Liver (tissue), 9 donors: ENCODE data around the gene THRB. TPM values are rescaled to one million over a fixed set of nuclear protein-coding genes. Genes with fewer than 3 reads are reported as not detected.

Experiments
- DNase-seq: peaks from one replicate; pipeline ENCODE4 v3.0.0-alpha.2; 2017; ENCODE audit warnings: low spot score
- H3K27ac ChIP-seq, 2 donors: one replicate each; pipeline ENCODE4 v1.7.0; 2013; ENCODE audit warnings: inconsistent platforms in 2 of 2, low read length in 2 of 2, control low read depth in 1 of 2, low read depth in 1 of 2, mild to moderate bottlenecking in 1 of 2
- H3K27me3 ChIP-seq, 4 donors: one replicate each; pipeline versions ENCODE4 v1.6.1 to v1.7.0; 2013; ENCODE audit warnings: low read length in 3 of 4, inconsistent platforms in 1 of 4, mild to moderate bottlenecking in 1 of 4, moderate library complexity in 1 of 4; ENCODE audit not compliant: control insufficient read depth in 4 of 4, insufficient read depth in 4 of 4
- H3K36me3 ChIP-seq, 4 donors: one replicate each; pipeline versions ENCODE4 v1.6.1 to v1.7.0; 2013; ENCODE audit warnings: low read length in 3 of 4, mild to moderate bottlenecking in 3 of 4, low read depth in 1 of 4, moderate library complexity in 1 of 4; ENCODE audit not compliant: control insufficient read depth in 4 of 4, insufficient read depth in 3 of 4
- H3K4me1 ChIP-seq, 4 donors: one replicate each; pipeline versions ENCODE4 v1.6.1 to v1.7.0; 2013; ENCODE audit warnings: low read length in 3 of 4, mild to moderate bottlenecking in 3 of 4, moderate library complexity in 1 of 4; ENCODE audit not compliant: control insufficient read depth in 4 of 4, insufficient read depth in 4 of 4
- H3K4me3 ChIP-seq, 3 donors: one replicate each; pipeline versions ENCODE4 v1.6.1 to v1.7.0; 2013; ENCODE audit warnings: low read length in 3 of 3, control low read depth in 1 of 3, low read depth in 1 of 3, mild to moderate bottlenecking in 1 of 3
- H3K9ac ChIP-seq, 2 donors: one replicate each; pipeline ENCODE4 v1.7.0; 2013; ENCODE audit warnings: low read length in 2 of 2, mild to moderate bottlenecking in 2 of 2, moderate library complexity in 2 of 2, control low read depth in 1 of 2, low read depth in 1 of 2
- H3K9me3 ChIP-seq, 4 donors: one replicate each; pipeline versions ENCODE4 v1.6.1 to v1.7.0; 2013; ENCODE audit warnings: low read length in 3 of 4; ENCODE audit not compliant: control insufficient read depth in 4 of 4
- ATF3 ChIP-seq: IDR thresholded peaks from 2 replicates; pipeline ENCODE4 v1.6.1; 2016; ENCODE audit warnings: antibody characterized with exemption
- CTCF ChIP-seq: fragments of 150-350 bp; IDR thresholded peaks from 2 replicates; pipeline ENCODE4 v1.5.1; 2017; ENCODE audit warnings: improper control_type of control experiment, low read depth, low read length; ENCODE audit not compliant: missing input control
- EGR1 ChIP-seq, 2 donors: IDR thresholded peaks; 2 replicates each; pipeline ENCODE4 v1.6.1; 2016 to 2018; ENCODE audit warnings: antibody characterized with exemption in 2 of 2, low read depth in 2 of 2
- FOXA1 ChIP-seq: IDR thresholded peaks from 2 replicates; pipeline ENCODE4 v1.6.1; 2016; ENCODE audit warnings: antibody characterized with exemption
- FOXA2 ChIP-seq: IDR thresholded peaks from 2 replicates; pipeline ENCODE4 v1.6.1; 2016; ENCODE audit warnings: antibody characterized with exemption
- GABPA ChIP-seq, 2 donors: IDR thresholded peaks in 1 of 2; conservative IDR thresholded peaks in 1 of 2; 2 replicates each; pipeline ENCODE4 v1.6.1; 2016; ENCODE audit warnings: antibody characterized with exemption in 2 of 2, mild to moderate bottlenecking in 1 of 2, moderate library complexity in 1 of 2
- HNF4A ChIP-seq, 2 donors: conservative IDR thresholded peaks; 2 replicates each; pipeline ENCODE4 v1.6.1; 2016; ENCODE audit warnings: antibody characterized with exemption in 2 of 2, mild to moderate bottlenecking in 2 of 2
- HNF4G ChIP-seq: IDR thresholded peaks from 2 replicates; pipeline ENCODE4 v1.6.1; 2016; ENCODE audit warnings: antibody characterized with exemption
- JUND ChIP-seq, 2 donors: IDR thresholded peaks; 2 replicates each; pipeline ENCODE4 v1.6.1; 2016; ENCODE audit warnings: antibody characterized with exemption in 2 of 2
- MAX ChIP-seq: IDR thresholded peaks from 2 replicates; pipeline ENCODE4 v1.6.1; 2016; ENCODE audit warnings: antibody characterized with exemption
- NR2F2 ChIP-seq: IDR thresholded peaks from 2 replicates; pipeline ENCODE4 v1.6.1; 2016; ENCODE audit warnings: antibody characterized with exemption
- RAD21 ChIP-seq, 2 donors: IDR thresholded peaks; 2 replicates each; pipeline ENCODE4 v1.6.1; 2016; ENCODE audit warnings: antibody characterized with exemption in 2 of 2, mild to moderate bottlenecking in 2 of 2
- REST ChIP-seq: IDR thresholded peaks from 2 replicates; pipeline ENCODE4 v1.6.1; 2016; ENCODE audit warnings: antibody characterized with exemption, mild to moderate bottlenecking
- RXRA ChIP-seq, 2 donors: IDR thresholded peaks; 2 replicates each; pipeline ENCODE4 v1.6.1; 2017 to 2018; ENCODE audit warnings: antibody characterized with exemption in 2 of 2, mild to moderate bottlenecking in 1 of 2
- SP1 ChIP-seq: IDR thresholded peaks from 2 replicates; pipeline ENCODE4 v1.6.1; 2018; ENCODE audit warnings: antibody characterized with exemption, mild to moderate bottlenecking
- TAF1 ChIP-seq: conservative IDR thresholded peaks from 2 replicates; pipeline ENCODE4 v1.6.1; 2016; ENCODE audit warnings: antibody characterized with exemption, mild to moderate bottlenecking
- YY1 ChIP-seq: IDR thresholded peaks from 2 replicates; pipeline ENCODE4 v1.6.1; 2016; ENCODE audit warnings: antibody characterized with exemption, mild to moderate bottlenecking
- ZBTB33 ChIP-seq: IDR thresholded peaks from 2 replicates; pipeline ENCODE4 v1.6.1; 2016; ENCODE audit warnings: antibody characterized with exemption
- WGBS: extraction: QIAGEN DNeasy Blood & Tissue Kit; methylation state at CpG from one replicate; pipeline ENCODE4 v1.1.7; 2013; 5-methylcytosine and 5-hydroxymethylcytosine counted together
- polyA plus RNA-seq, 2 donors: library from polyadenylated mRNA; stranded (reverse) in 1 of 2; unstranded in 1 of 2; fragments of 200-250 nt in 1 of 2; fragments of >200 nt in 1 of 2; fragmentation: Nextera tagmentation in 1 of 2; extraction: Ambion mirVana in 1 of 2; gene quantifications; one replicate each; pipeline versions ENCODE4 v1.2.1 to v1.2.3, GENCODE V29; 2013 to 2015
- total RNA-seq, 2 donors: library from RNA; depleted of rRNA; stranded (reverse); fragments of >200 nt; gene quantifications; one replicate each; pipeline ENCODE4 v1.2.3, GENCODE V29; 2014
- donor health status: healthy.
- donor health status: healthy.
- donor health status: healthy.
- donor health status: healthy.
- donor health status: healthy.

Gene THRB
- total and polyA plus RNA-seq, 4 donors: 5.9 to 23.9 (median 9.3) TPM

- no peaks in the 10 kb centered on the region for H3K9me3 ChIP-seq
- H3K4me1 ChIP-seq: peaks cover 4 to 21% (median 13%) of the 10 kb centered on the region in 4 donors
- no peak overlapping the region for H3K9ac ChIP-seq
- H3K4me3 ChIP-seq: no peak overlapping the region
- WGBS: 71% methylated on average over 5 of the region's 5 CpGs
- H3K27me3 ChIP-seq: no peaks in the 10 kb centered on the region
- H3K36me3 ChIP-seq: peaks cover 0 to 6% (median 4%) of the 10 kb centered on the region in 4 donors
- no peak for DNase-seq
- no peak overlapping the region for H3K27ac ChIP-seq
- no peak for TF ChIP-seq RAD21 (IDR thresholded peaks at IDR 0.05)
- no peak for TF ChIP-seq FOXA2
- TF ChIP-seq GABPA (IDR thresholded peaks at IDR 0.05 in 1 of 2, conservative IDR thresholded peaks at IDR 0.05 in 1 of 2): no peak
- no peak for TF ChIP-seq CTCF
- no peak for TF ChIP-seq ZBTB33
- TF ChIP-seq FOXA1: no peak
Observed at GRCh38 chr3:24338409-24339130, 156.1 kb downstream of the THRB start.

GRCh38 chr3:24336101-24336500, 158.5 kb downstream of the THRB start:
- H3K4me3 ChIP-seq: no peak overlapping the region
- peaks cover 2 to 21% (median 11%) of the 10 kb centered on the region in 4 donors for H3K4me1 ChIP-seq
- no peaks in the 10 kb centered on the region for H3K27me3 ChIP-seq
- H3K36me3 ChIP-seq: peaks cover 0 to 12% (median 7%) of the 10 kb centered on the region in 4 donors
- WGBS: 91% methylated on average over 3 of the region's 3 CpGs
- H3K27ac ChIP-seq: no peak overlapping the region
- no peak overlapping the region for H3K9ac ChIP-seq
- no peak for TF ChIP-seq RAD21 (IDR thresholded peaks at IDR 0.05)
- TF ChIP-seq MAX: no peak
- no peak for TF ChIP-seq ATF3
- TF ChIP-seq JUND (IDR thresholded peaks at IDR 0.05): no peak
- TF ChIP-seq ZBTB33: no peak
- no peak for TF ChIP-seq CTCF
- TF ChIP-seq HNF4G: no peak
- TF ChIP-seq FOXA1: no peak
- TF ChIP-seq FOXA2: no peak
- no peak for TF ChIP-seq TAF1
- no peak for TF ChIP-seq GABPA (IDR thresholded peaks at IDR 0.05 in 1 of 2, conservative IDR thresholded peaks at IDR 0.05 in 1 of 2)
- TF ChIP-seq REST: no peak
- TF ChIP-seq EGR1 (IDR thresholded peaks at IDR 0.05; ENCODE audit: low read depth in 2 of 2): no peak
- TF ChIP-seq YY1: no peak
- TF ChIP-seq HNF4A (conservative IDR thresholded peaks at IDR 0.05): no peak
- no peak for TF ChIP-seq RXRA (IDR thresholded peaks at IDR 0.05)
- no peak for TF ChIP-seq SP1
- TF ChIP-seq NR2F2: no peak
- no peak for DNase-seq
- H3K9me3 ChIP-seq: no peaks in the 10 kb centered on the region
